Calu3 (cell line): ENCODE results near the gene EGLN1. TPM values are rescaled to one million over a fixed set of nuclear protein-coding genes. Genes with fewer than 3 reads are reported as not detected.

Experiments
- BruUV-seq: library from RNA; stranded (reverse); fragments of 400-500 nt; replicated peaks from 2 replicates; lab custom pipeline; 2021; lab: Mats Ljungman, UMichigan
- CTCF ChIA-PET: fragments of 300-600 bp; sonication (Branson Sonifier 250); formaldehyde crosslinking; loops from one replicate; lab custom pipeline; 2022; ENCODE audit warnings: antibody characterized with exemption; lab: Charles Lee
- DNase-seq: peaks from one replicate; pipeline ENCODE4 v3.0.0; 2022
- H3K27ac Mint-ChIP-seq: one replicate; pipeline ENCODE4 v1.8.0; 2022; ENCODE audit warnings: mixed read lengths; ENCODE audit not compliant: unreplicated experiment
- H3K27me3 Mint-ChIP-seq: one replicate; pipeline ENCODE4 v1.8.0; 2022; ENCODE audit warnings: mixed read lengths; ENCODE audit not compliant: unreplicated experiment
- H3K36me3 Mint-ChIP-seq: one replicate; pipeline ENCODE4 v1.8.0; 2022; ENCODE audit warnings: mild to moderate bottlenecking, moderate library complexity, mixed read lengths; ENCODE audit not compliant: insufficient read depth, unreplicated experiment
- H3K4me1 Mint-ChIP-seq: one replicate; pipeline ENCODE4 v1.8.0; 2022; ENCODE audit warnings: mild to moderate bottlenecking, low read depth, mixed read lengths; ENCODE audit not compliant: unreplicated experiment
- H3K4me3 Mint-ChIP-seq: one replicate; pipeline ENCODE4 v1.8.0; 2022; ENCODE audit warnings: mild to moderate bottlenecking, low read depth, moderate library complexity, mixed read lengths; ENCODE audit not compliant: unreplicated experiment
- H3K9me3 Mint-ChIP-seq: one replicate; pipeline ENCODE4 v1.8.0; 2022; ENCODE audit warnings: low read depth, mixed read lengths; ENCODE audit not compliant: unreplicated experiment
- intact Hi-C: fragments of 100-400 bp; cut with micrococcal nuclease; formaldehyde crosslinking; loops from one replicate; pipeline ENCODE4 v1.10.0; 2022; ENCODE audit not compliant: unreplicated experiment
- total RNA-seq: library from RNA; stranded (reverse); gene quantifications from 2 replicates; pipeline ENCODE4 v1.2.3, GENCODE V29; 2022
- TF ChIP-seq, protein P1 (sequence below): fragments of 200-600 bp; IDR thresholded peaks from one replicate; pipeline ENCODE4 v1.8.0; 2022; ENCODE audit warnings: antibody characterized with exemption; ENCODE audit not compliant: unreplicated experiment

EGLN1 gene
- total RNA-seq, 1 experiment from 2014 or later = 34.9 TPM

DNA sequence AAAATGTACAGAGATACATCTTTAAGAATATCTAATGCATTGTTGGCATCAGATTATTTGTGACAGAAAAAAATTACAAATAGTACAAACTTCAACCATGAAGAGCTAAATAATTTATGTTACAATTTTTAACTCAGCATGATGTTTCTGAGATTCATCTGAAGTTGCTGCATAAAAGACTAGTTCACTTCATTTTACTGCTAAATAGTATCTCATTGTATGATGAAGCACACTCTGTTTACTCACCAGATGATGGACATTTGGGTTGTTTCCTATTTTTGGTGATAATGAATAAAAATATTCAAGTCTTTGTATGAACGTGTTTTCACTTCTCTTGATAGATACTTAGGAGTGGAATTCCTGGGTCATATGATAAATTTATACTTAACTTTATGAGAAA is 20.6 kb downstream of the EGLN1 start:
- no peak for DNase-seq
- peaks cover 31% of the 10 kb centered on the region for H3K4me1 Mint-ChIP-seq
- CTCF ChIA-PET = interaction anchor here (1.5 kb wide), 1 partner anchor 19 kb away, joined by 3 read pairs; no protein-coding TSS in a partner anchor
- no peak overlapping the region for H3K4me3 Mint-ChIP-seq
- no TSS peak for BruUV-seq
- TF ChIP-seq, protein P1, sequence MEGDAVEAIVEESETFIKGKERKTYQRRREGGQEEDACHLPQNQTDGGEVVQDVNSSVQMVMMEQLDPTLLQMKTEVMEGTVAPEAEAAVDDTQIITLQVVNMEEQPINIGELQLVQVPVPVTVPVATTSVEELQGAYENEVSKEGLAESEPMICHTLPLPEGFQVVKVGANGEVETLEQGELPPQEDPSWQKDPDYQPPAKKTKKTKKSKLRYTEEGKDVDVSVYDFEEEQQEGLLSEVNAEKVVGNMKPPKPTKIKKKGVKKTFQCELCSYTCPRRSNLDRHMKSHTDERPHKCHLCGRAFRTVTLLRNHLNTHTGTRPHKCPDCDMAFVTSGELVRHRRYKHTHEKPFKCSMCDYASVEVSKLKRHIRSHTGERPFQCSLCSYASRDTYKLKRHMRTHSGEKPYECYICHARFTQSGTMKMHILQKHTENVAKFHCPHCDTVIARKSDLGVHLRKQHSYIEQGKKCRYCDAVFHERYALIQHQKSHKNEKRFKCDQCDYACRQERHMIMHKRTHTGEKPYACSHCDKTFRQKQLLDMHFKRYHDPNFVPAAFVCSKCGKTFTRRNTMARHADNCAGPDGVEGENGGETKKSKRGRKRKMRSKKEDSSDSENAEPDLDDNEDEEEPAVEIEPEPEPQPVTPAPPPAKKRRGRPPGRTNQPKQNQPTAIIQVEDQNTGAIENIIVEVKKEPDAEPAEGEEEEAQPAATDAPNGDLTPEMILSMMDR = no peak
- no peaks in the 10 kb centered on the region for H3K9me3 Mint-ChIP-seq
- no peak overlapping the region for H3K27ac Mint-ChIP-seq
- H3K27me3 Mint-ChIP-seq = no peaks in the 10 kb centered on the region
- intact Hi-C loops = no loop called here
- no peaks in the 10 kb centered on the region for H3K36me3 Mint-ChIP-seq

DNA sequence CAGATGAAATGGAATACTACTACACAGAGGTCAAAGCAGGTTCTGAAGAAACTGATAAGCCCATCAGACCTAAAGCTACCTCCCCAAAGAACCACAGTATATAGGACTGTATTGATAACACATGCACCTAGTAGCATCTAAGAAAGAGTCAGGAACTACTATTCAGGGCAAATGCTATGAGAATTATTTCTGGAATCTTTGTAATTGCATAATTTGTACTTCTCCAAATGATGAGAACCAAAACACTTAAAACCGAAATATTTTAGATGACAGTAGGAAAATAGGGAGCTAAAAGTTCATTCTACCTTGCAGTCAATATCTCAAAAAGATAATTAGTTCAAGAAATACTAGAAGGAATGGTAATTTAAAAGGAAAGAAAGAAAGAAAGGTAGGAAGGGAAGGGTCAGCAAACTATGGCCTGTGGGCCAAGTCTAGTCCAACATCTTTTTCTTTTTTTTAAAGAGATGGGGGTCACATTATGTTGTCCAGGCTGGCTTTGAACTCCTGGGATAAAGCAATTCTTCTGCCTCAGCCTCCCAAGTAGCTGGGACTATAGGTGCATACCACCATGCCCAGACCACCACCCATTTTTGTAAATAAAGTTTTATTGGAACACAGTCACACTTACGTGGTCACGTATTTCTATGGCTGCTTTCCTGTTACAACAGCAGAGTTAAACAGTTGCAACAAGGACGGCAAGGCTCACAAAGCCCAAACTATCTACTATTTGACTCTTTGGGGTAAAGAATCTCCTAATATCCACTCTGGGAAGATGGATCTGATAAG is 24.0 kb downstream of the EGLN1 start:
- Mint-ChIP-seq H3K36me3 (peaks cover 9% of the 10 kb centered on the region), H3K4me1 (peaks cover 65% of the 10 kb centered on the region), H3K27ac (no peak overlapping the region), H3K9me3 (no peaks in the 10 kb centered on the region), H3K4me3 (no peak overlapping the region), H3K27me3 (no peaks in the 10 kb centered on the region)
- intact Hi-C loops = no loop called here
- no TSS peak for BruUV-seq
- CTCF ChIA-PET = interaction anchor here (1.0 kb wide), 1 partner anchor 16 kb away, joined by 3 read pairs; no protein-coding TSS in a partner anchor
- TF ChIP-seq, protein P1 = no peak
- DNase-seq = no peak

DNA sequence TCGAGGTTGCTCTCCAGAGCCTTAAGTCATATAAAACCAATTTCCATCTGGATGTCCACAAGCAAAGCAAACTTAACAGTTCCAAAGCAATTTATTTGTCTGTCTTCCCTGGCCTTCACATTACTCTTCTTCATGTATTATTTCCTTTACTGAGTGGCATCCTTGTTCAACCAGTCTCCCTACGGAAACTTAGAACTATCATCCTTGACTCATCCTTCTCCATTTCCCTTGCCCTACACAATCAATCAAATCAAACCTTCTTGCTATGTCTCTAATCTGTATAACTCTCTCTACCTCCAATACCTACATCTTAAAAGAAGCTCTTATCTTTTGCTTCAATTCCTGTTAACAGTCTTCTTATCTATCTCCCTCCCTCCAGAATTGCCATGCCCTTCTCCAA is 25.4 kb downstream of the EGLN1 start:
- BruUV-seq = no TSS peak
- Mint-ChIP-seq H3K27ac (peak overlapping the region; percentile 78), H3K36me3 (peaks cover 9% of the 10 kb centered on the region), H3K9me3 (no peaks in the 10 kb centered on the region), H3K4me1 (peaks cover 73% of the 10 kb centered on the region), H3K4me3 (peak overlapping the region; percentile 50), H3K27me3 (no peaks in the 10 kb centered on the region)
- DNase-seq = no peak
- TF ChIP-seq, protein P1 = no peak
- intact Hi-C loops = no loop called here
- CTCF ChIA-PET = interaction anchor here (1.0 kb wide), 1 partner anchor 17 kb away, joined by 3 read pairs; no protein-coding TSS in a partner anchor

DNA sequence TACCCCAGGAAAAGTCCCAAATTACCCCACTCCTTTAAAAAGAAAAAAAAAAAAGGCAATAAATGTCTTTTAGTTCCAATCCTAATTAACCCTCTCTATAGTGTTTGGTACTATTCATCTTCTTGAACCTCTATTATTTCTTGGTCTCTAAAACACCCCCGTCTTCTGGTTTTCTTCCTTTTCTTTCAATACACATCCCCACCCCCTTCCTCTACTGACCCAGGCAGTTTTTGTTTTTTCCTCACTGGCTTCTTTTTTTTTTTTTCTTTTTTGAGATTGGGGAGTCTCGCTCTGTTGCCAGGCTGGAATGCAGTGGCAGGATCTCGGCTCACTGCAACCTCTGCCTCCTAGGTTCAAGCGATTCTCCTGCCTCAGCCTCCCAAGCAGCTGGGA is 26.1 kb downstream of the EGLN1 start:
- no peaks in the 10 kb centered on the region for H3K9me3 Mint-ChIP-seq
- H3K27me3 Mint-ChIP-seq = no peaks in the 10 kb centered on the region
- CTCF ChIA-PET = interaction anchor here (1.1 kb wide), 1 partner anchor 10 kb away, joined by 4 read pairs; no protein-coding TSS in a partner anchor
- no peak for DNase-seq
- peaks cover 9% of the 10 kb centered on the region for H3K36me3 Mint-ChIP-seq
- H3K4me1 Mint-ChIP-seq = peaks cover 76% of the 10 kb centered on the region
- intact Hi-C loops = loop anchor here (2.0 kb wide), 2 partner anchors 13 to 23 kb away; no protein-coding TSS in a partner anchor
- BruUV-seq = TSS peak; percentile 83
- TF ChIP-seq, protein P1 = no peak
- peak overlapping the region; percentile 50 for H3K4me3 Mint-ChIP-seq
- peak overlapping the region; percentile 78 for H3K27ac Mint-ChIP-seq
